Caco-2 (cell line): ENCODE measurements around the gene EIF4ENIF1. TPM values are rescaled to one million over a fixed set of nuclear protein-coding genes. Genes with fewer than 3 reads are reported as not detected.

Source experiments
- BruUV-seq: library from RNA; stranded (reverse); fragments of 400-500 nt; replicated peaks from 2 replicates; lab custom pipeline; 2021; lab: Mats Ljungman, UMichigan
- CTCF ChIA-PET: fragments of 300-600 bp; sonication (Branson Sonifier 250); formaldehyde crosslinking; loops from one replicate; lab custom pipeline; 2022; ENCODE audit warnings: antibody characterized with exemption; lab: Charles Lee
- POLR2A ChIA-PET: fragments of 300-600 bp; sonication (Branson Sonifier 250); formaldehyde crosslinking; loops from one replicate; lab custom pipeline; 2022; ENCODE audit warnings: antibody characterized with exemption; lab: Charles Lee
- DNase-seq, 2 experiments: peaks; one replicate each; pipeline versions ENCODE4 v3.0.0 to v3.0.0-alpha.2; 2020 to 2022
- H3K27me3 ChIP-seq: replicated peaks from 2 replicates; pipeline ENCODE4 v1.6.0; 2011; ENCODE audit warnings: low read length; ENCODE audit not compliant: control insufficient read depth, insufficient read depth
- H3K36me3 ChIP-seq: 2 replicates; pipeline ENCODE4 v1.5.1; 2011; ENCODE audit warnings: low read length; ENCODE audit not compliant: control insufficient read depth, insufficient read depth
- H3K4me1 ChIP-seq: fragments of 250-450 bp; sonication (Bioruptor Pico); 2 replicates; pipeline ENCODE4 v1.5.1; 2020; ENCODE audit warnings: mild to moderate bottlenecking
- H3K4me3 ChIP-seq: 2 replicates; pipeline ENCODE4 v1.5.1; 2011; ENCODE audit warnings: low read depth, mild to moderate bottlenecking, control low read depth, low read length
- H3K9me3 ChIP-seq: fragments of 250-450 bp; sonication (Bioruptor Pico); 2 replicates; pipeline ENCODE4 v1.5.1; 2020; ENCODE audit warnings: mild to moderate bottlenecking, moderate library complexity
- H3K27ac Mint-ChIP-seq: one replicate; pipeline ENCODE4 v1.8.0; 2022; ENCODE audit warnings: mixed read lengths; ENCODE audit not compliant: unreplicated experiment
- H3K27me3 Mint-ChIP-seq: one replicate; pipeline ENCODE4 v1.8.0; 2022; ENCODE audit warnings: mixed read lengths; ENCODE audit not compliant: insufficient read depth, unreplicated experiment
- H3K36me3 Mint-ChIP-seq: one replicate; pipeline ENCODE4 v1.8.0; 2022; ENCODE audit warnings: mild to moderate bottlenecking, mixed read lengths; ENCODE audit not compliant: insufficient read depth, unreplicated experiment
- H3K4me1 Mint-ChIP-seq: one replicate; pipeline ENCODE4 v1.8.0; 2022; ENCODE audit warnings: low read depth, mixed read lengths; ENCODE audit not compliant: unreplicated experiment
- H3K4me3 Mint-ChIP-seq: one replicate; pipeline ENCODE4 v1.8.0; 2022; ENCODE audit warnings: mild to moderate bottlenecking, moderate library complexity, mixed read lengths; ENCODE audit not compliant: unreplicated experiment
- H3K9me3 Mint-ChIP-seq: one replicate; pipeline ENCODE4 v1.8.0; 2022; ENCODE audit warnings: mixed read lengths; ENCODE audit not compliant: unreplicated experiment
- CTCF ChIP-seq, 2 experiments: fragments of 200-600 bp in 1 of 2; IDR thresholded peaks; 1 replicate in 1 of 2; 2 replicates in 1 of 2; pipeline versions ENCODE4 v1.5.1 to v1.8.0; 2011 to 2022; ENCODE audit warnings: antibody characterized with exemption in 1 of 2, control low read depth in 1 of 2, inconsistent platforms in 1 of 2, low read depth in 1 of 2, low read length in 1 of 2, mild to moderate bottlenecking in 1 of 2, moderate library complexity in 1 of 2; ENCODE audit not compliant: insufficient read depth in 1 of 2, severe bottlenecking in 1 of 2, unreplicated experiment in 1 of 2
- intact Hi-C: fragments of 100-400 bp; cut with micrococcal nuclease; formaldehyde crosslinking; loops from one replicate; pipeline ENCODE4 v1.10.0; 2022; ENCODE audit not compliant: unreplicated experiment
- total RNA-seq: library from RNA; stranded (reverse); gene quantifications from 2 replicates; pipeline ENCODE4 v1.2.3, GENCODE V29; 2022

Gene EIF4ENIF1
- total RNA-seq, 1 experiment from 2014 or later: 39.7 TPM

- H3K4me3 Mint-ChIP-seq: no peak overlapping the region
- H3K4me1 Mint-ChIP-seq: no peaks in the 10 kb centered on the region
- POLR2A ChIA-PET: no interaction called here
- H3K9me3 ChIP-seq: no peaks in the 10 kb centered on the region
- H3K9me3 Mint-ChIP-seq: no peaks in the 10 kb centered on the region
- H3K4me3 ChIP-seq: no peak overlapping the region
- intact Hi-C loops: no loop called here
- TF ChIP-seq CTCF (IDR thresholded peaks at IDR 0.05; ENCODE audit: insufficient read depth in 1 of 2, low read depth in 1 of 2, low read length in 1 of 2, severe bottlenecking in 1 of 2, unreplicated experiment in 1 of 2): no peak
- no peak for DNase-seq
- H3K27ac Mint-ChIP-seq: no peak overlapping the region
- H3K4me1 ChIP-seq: no peaks in the 10 kb centered on the region
- CTCF ChIA-PET: no interaction called here
- H3K36me3 Mint-ChIP-seq: peaks cover 47% of the 10 kb centered on the region
- H3K27me3 Mint-ChIP-seq: no peaks in the 10 kb centered on the region
- no TSS peak for BruUV-seq
- no peaks in the 10 kb centered on the region for H3K27me3 ChIP-seq
- peaks cover 1% of the 10 kb centered on the region; the same call in 1 of the 2 replicates for H3K36me3 ChIP-seq
Observed at GRCh38 chr22:31447337-31447736, 42.3 kb downstream of the EIF4ENIF1 start.

GRCh38 chr22:31446767-31447166, 42.9 kb downstream of the EIF4ENIF1 start:
- H3K9me3 Mint-ChIP-seq: no peaks in the 10 kb centered on the region
- H3K27ac Mint-ChIP-seq: no peak overlapping the region
- ChIA-PET POLR2A (no interaction called here), CTCF (no interaction called here)
- no peak for TF ChIP-seq CTCF (IDR thresholded peaks at IDR 0.05; ENCODE audit: insufficient read depth in 1 of 2, low read depth in 1 of 2, low read length in 1 of 2, severe bottlenecking in 1 of 2, unreplicated experiment in 1 of 2)
- intact Hi-C loops: no loop called here
- Histone ChIP-seq H3K4me3 (no peak overlapping the region), H3K36me3 (peaks cover 1% of the 10 kb centered on the region), H3K9me3 (no peaks in the 10 kb centered on the region), H3K4me1 (no peaks in the 10 kb centered on the region), H3K27me3 (no peaks in the 10 kb centered on the region)
- no peaks in the 10 kb centered on the region for H3K27me3 Mint-ChIP-seq
- H3K4me1 Mint-ChIP-seq: no peaks in the 10 kb centered on the region
- peaks cover 50% of the 10 kb centered on the region for H3K36me3 Mint-ChIP-seq
- BruUV-seq: no TSS peak
- DNase-seq: no peak
- no peak overlapping the region for H3K4me3 Mint-ChIP-seq

- H3K27me3 Mint-ChIP-seq: no peaks in the 10 kb centered on the region
Observed at GRCh38 chr22:31446208-31446607, 43.4 kb downstream of the EIF4ENIF1 start.

More at GRCh38 chr22:31446208-31446607, 43.4 kb downstream of the EIF4ENIF1 start:
- DNase-seq: no peak
- no peaks in the 10 kb centered on the region for H3K27me3 ChIP-seq
- no peak overlapping the region for H3K4me3 ChIP-seq
- intact Hi-C loops: no loop called here
- no peak overlapping the region for H3K27ac Mint-ChIP-seq
- H3K9me3 ChIP-seq: no peaks in the 10 kb centered on the region
- peaks cover 1% of the 10 kb centered on the region for H3K36me3 ChIP-seq
- no peaks in the 10 kb centered on the region for H3K9me3 Mint-ChIP-seq
- no peaks in the 10 kb centered on the region for H3K4me1 ChIP-seq
- no peak overlapping the region for H3K4me3 Mint-ChIP-seq
- no TSS peak for BruUV-seq
- H3K4me1 Mint-ChIP-seq: no peaks in the 10 kb centered on the region
- H3K36me3 Mint-ChIP-seq: peaks cover 51% of the 10 kb centered on the region
- ChIA-PET CTCF (no interaction called here), POLR2A (no interaction called here)
- no peak for TF ChIP-seq CTCF (IDR thresholded peaks at IDR 0.05; ENCODE audit: insufficient read depth in 1 of 2, low read depth in 1 of 2, low read length in 1 of 2, severe bottlenecking in 1 of 2, unreplicated experiment in 1 of 2)
